SKM-1 (cell line): ENCODE measurements around the gene PTPRM.
"Not testable (repeated sequence)": the region's sequence is repeated elsewhere in the genome, so short reads cannot be mapped to it uniquely, and the experiment has no call there.

ENCODE experiments used
- DNase-seq: peaks from one replicate; lab custom pipeline; 2025; ENCODE audit not compliant: unreplicated experiment; lab: John Stamatoyannopoulos, UW

Gene PTPRM

DNA sequence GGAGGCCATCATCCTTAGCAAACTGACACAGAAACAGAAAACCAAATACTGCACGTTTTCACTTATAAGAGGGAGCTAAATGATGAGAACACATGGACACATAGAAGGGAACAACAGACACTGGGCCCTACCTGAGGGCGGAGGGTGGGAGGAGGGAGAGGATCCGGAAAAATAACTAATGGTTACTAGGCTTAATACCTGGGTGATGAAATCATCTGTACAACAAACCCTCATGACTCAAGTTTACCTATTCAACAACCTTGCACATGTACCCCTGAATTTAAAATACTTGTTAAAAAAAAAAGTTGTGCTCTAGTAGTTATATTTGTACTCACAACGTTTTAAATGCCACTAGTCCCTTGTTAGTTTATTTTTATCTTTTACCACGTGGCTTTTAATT is 879.8 kb downstream of the PTPRM start:
- DNase-seq = not testable (repeated sequence)

DNA sequence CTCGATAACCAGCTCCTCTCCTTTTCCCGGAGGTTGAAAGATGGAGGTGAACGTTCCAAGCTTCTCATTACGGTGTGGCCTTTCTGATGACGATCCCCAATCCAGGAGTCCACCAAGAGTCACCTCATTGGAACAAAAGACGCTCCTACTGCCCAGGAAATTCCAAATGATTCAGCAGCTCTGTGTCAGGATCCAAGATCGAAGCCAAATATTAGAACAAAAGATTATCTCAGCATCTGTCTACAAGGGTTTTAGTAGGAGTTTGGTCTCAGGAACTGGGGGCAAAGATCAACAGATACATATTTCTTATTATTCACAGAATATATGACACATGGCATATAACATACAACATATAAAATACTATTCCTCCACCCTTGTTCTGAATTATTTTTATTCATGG is 881.0 kb downstream of the PTPRM start:
- DNase-seq = no peak

DNA sequence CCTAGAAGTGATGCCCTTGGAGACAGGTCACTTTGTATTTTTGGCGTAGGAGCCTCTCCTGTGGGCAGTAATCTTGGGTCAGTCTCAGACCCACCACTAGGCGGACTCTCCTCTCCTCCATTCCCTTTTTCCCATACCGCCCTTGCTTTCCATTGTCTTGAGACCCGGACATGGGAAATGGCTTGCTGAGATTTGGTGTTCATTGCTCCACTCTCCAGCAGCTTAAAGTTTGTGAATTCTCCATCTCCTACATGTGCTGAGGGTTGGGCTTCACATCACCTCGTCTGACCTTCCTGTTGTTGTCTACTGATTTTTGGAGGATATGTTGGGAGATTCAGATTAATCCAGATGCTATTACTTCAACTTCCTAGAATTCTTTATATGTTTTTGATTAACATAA is 882.9 kb downstream of the PTPRM start:
- DNase-seq = no peak

DNA sequence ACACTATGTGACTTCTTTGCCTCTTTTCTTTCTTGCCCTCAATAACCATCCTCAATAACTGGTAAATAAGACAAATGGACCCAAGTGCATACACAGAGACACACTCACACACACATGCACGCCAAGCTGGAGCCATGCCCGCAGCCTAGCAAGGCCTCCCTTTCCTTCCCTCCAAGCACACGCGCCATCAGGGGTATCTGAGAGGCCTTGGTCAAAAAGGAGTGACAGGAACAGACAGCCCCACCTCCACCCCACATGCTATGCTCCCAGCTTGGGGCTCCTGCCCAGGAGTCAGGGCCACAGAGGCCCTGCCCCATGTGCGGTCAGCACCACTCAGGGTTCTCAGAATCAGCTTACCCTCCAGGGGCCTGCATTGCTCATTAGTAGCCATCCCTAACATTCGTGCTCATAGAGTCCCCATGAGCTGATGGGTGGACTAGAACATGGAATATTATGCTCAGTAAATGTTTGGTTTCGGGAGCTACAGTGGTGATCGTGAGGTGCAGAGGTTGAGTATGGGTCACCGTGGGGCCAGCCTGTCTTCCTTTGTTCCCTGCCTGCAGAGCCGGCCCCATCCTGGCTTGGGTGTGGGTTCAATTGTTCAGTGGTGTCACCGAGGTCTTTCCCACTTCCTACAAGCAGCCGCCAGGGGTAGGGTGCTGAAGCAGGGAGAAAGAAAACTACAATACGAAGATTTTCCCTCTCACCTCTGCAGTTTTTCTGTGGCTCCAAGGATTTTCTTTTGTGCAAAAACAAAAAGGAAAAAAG is 884.0 kb downstream of the PTPRM start:
- DNase-seq = no peak

GRCh38 chr18:8453528-8453927 is 886.4 kb downstream of the PTPRM start:
- DNase-seq = no peak

DNA sequence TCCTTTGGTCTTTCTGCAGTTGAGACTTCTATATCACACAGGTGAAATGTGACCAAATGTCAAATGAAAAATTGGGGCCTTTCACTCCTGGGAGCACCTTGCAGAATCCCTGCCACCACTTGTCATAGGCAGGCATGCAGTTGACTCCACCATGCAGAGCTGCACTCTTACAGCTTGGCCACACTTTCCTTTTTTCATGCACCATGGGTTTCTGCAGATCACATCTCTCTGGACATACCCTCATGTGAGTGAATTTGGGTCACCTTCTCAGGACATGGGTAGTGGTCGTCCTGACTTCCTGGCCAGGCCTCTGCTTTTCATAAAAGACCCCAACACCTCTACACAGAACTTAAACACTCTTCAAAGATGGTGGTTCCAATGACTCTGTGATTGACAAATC is 887.0 kb downstream of the PTPRM start:
- DNase-seq = no peak

DNA sequence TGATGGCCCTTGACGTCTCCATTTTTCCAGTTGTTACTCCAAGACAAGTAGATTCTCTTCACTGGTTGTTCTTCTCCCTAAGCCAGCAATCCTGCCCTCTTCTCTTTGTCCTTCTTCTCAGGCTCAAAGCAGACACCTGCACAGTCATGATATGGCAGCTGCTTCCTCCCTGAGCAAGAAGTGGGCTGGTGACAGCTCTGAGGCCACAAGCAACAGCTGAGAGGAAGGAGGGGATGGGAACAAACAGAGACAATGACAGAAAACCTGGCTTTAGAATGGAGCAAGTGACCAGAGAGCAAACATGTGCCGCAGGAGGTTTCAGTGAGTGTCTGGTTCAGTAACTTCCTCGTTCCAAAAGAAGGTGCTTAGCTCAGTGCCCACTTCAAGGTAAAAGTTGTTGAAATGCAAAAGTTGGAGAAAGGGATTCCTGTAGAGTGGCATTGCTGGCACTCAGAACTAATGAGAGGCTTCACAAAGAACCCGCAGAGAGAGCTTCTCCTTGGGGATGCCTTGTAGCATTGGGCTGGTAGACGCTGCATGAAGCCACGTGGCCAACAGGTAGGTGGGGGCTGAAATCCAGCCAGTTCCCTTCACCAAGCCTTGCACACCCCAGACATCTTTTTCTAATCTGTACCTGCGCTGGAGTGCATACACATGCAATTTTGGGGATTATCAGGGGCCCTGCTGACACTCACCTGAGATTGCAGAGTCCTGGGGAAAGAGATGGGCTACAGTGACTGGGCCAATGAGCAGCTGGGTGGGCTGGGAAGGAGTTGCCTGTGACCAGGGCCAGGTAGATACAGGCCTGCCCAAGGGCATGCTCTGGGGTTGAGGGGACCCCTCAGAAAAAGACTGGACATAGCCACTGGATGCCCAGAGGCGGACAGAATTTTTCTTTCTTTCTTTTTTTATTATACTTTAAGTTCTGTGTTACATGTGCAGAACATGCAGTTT is 888.8 kb downstream of the PTPRM start:
- no peak for DNase-seq
